ENCODE data around the gene PLEKHS1. TPM values are rescaled to one million over a fixed set of nuclear protein-coding genes. Genes with fewer than 3 reads are reported as not detected.

The PLEKHS1 gene
- total and polyA plus RNA-seq, 2 experiments from 2014 or later, result 0.23 TPM; not detected in 1

GRCh38 chr10:113788604-113789083 lies 37.2 kb downstream of the PLEKHS1 start:
- DNase-seq (ENCODE audit: low spot score), result peak; percentile 40
- TF ChIP-seq, protein P1, sequence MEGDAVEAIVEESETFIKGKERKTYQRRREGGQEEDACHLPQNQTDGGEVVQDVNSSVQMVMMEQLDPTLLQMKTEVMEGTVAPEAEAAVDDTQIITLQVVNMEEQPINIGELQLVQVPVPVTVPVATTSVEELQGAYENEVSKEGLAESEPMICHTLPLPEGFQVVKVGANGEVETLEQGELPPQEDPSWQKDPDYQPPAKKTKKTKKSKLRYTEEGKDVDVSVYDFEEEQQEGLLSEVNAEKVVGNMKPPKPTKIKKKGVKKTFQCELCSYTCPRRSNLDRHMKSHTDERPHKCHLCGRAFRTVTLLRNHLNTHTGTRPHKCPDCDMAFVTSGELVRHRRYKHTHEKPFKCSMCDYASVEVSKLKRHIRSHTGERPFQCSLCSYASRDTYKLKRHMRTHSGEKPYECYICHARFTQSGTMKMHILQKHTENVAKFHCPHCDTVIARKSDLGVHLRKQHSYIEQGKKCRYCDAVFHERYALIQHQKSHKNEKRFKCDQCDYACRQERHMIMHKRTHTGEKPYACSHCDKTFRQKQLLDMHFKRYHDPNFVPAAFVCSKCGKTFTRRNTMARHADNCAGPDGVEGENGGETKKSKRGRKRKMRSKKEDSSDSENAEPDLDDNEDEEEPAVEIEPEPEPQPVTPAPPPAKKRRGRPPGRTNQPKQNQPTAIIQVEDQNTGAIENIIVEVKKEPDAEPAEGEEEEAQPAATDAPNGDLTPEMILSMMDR (IDR thresholded peaks at IDR 0.05; ENCODE audit: poor library complexity), result no peak
- TF ChIP-seq EZH2phosphoT487 (IDR thresholded peaks at IDR 0.05; ENCODE audit: low read depth, severe bottlenecking, unreplicated experiment) (no peak), EZH2 (IDR thresholded peaks at IDR 0.05; ENCODE audit: borderline replicate concordance) (no peak)
- whole genome bisulfite sequencing (ENCODE audit: low lambda C conversion rate, missing lambda C conversion rate), result 76% methylated on average over 9 of the region's 9 CpGs

DNA sequence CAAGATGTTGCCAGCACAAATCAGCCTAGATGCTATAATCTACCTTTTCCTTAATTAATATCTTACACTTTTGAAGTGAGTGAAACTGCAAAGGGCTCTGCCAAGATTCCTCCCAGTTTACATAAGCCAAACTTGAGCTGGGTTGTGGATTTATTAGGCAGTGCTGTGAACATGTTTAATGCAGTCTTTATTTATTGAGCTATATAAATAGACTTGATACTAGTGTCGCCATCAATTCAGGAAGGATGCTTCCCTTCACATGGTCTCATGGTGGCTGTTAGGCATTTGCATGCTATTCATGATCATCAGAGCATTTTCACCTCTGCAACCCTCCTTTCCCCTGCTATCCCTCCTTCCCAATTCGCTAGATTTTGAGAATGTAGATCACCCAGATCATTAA lies 40.2 kb downstream of the PLEKHS1 start:
- Histone ChIP-seq H2AFZ (no peak overlapping the region), H3K4me3 (no peak overlapping the region), H3K27me3 (peaks cover 8% of the 10 kb centered on the region), H3K36me3 (replicated peaks; ENCODE audit: insufficient read depth, low read depth) (no peaks in the 10 kb centered on the region), H4K20me1 (ENCODE audit: insufficient read depth, poor library complexity, severe bottlenecking) (no peaks in the 10 kb centered on the region), H3K4me2 (no peak overlapping the region), H3K9me2 (replicated peaks; ENCODE audit: insufficient read depth) (no peaks in the 10 kb centered on the region), H3K4me1 (ENCODE audit: insufficient read depth) (no peaks in the 10 kb centered on the region), H3K9me3 (ENCODE audit: low read depth) (no peaks in the 10 kb centered on the region), H3K27ac (no peak overlapping the region), H3K79me2 (no peaks in the 10 kb centered on the region)
- TF ChIP-seq, protein P1 (IDR thresholded peaks at IDR 0.05; ENCODE audit: poor library complexity), result no peak
- TF ChIP-seq EZH2 (IDR thresholded peaks at IDR 0.05; ENCODE audit: borderline replicate concordance) (no peak), EZH2phosphoT487 (IDR thresholded peaks at IDR 0.05; ENCODE audit: low read depth, severe bottlenecking, unreplicated experiment) (no peak)
- 85% methylated on average over 2 of the region's 2 CpGs for WGBS (ENCODE audit: low lambda C conversion rate, missing lambda C conversion rate)
- DNase-seq (ENCODE audit: low spot score), result no peak

More at GRCh38 chr10:113788604-113789083, 37.2 kb downstream of the PLEKHS1 start:
- no peaks in the 10 kb centered on the region for H3K36me3 ChIP-seq (replicated peaks; ENCODE audit: insufficient read depth, low read depth)
- H4K20me1 ChIP-seq (ENCODE audit: insufficient read depth, poor library complexity, severe bottlenecking), result no peaks in the 10 kb centered on the region
- H3K4me3 ChIP-seq, result no peak overlapping the region
- H3K4me1 ChIP-seq (ENCODE audit: insufficient read depth), result no peaks in the 10 kb centered on the region
- H3K9me3 ChIP-seq (ENCODE audit: low read depth), result no peaks in the 10 kb centered on the region
- H3K27me3 ChIP-seq, result no peaks in the 10 kb centered on the region
- no peak overlapping the region for H3K4me2 ChIP-seq
- no peak overlapping the region for H3K27ac ChIP-seq
- no peaks in the 10 kb centered on the region for H3K9me2 ChIP-seq (replicated peaks; ENCODE audit: insufficient read depth)
- H3K79me2 ChIP-seq, result no peaks in the 10 kb centered on the region
- H2AFZ ChIP-seq, result no peak overlapping the region

- TF ChIP-seq, protein P1 (IDR thresholded peaks at IDR 0.05; ENCODE audit: poor library complexity), result no peak
- TF ChIP-seq EZH2phosphoT487 (IDR thresholded peaks at IDR 0.05; ENCODE audit: low read depth, severe bottlenecking, unreplicated experiment), result no peak
- no peak for TF ChIP-seq EZH2 (IDR thresholded peaks at IDR 0.05; ENCODE audit: borderline replicate concordance)
- no peaks in the 10 kb centered on the region for H3K79me2 ChIP-seq
- 49% methylated on average over 6 of the region's 6 CpGs for WGBS (ENCODE audit: low lambda C conversion rate, missing lambda C conversion rate)
Measured at GRCh38 chr10:113801569-113801968, 50.1 kb downstream of the PLEKHS1 start.

More at GRCh38 chr10:113801569-113801968, 50.1 kb downstream of the PLEKHS1 start:
- Histone ChIP-seq H2AFZ (no peak overlapping the region), H3K27me3 (peaks cover 3% of the 10 kb centered on the region), H3K4me3 (no peak overlapping the region), H3K27ac (peak overlapping the region; percentile 35), H3K4me1 (ENCODE audit: insufficient read depth) (peaks cover 16% of the 10 kb centered on the region), H4K20me1 (ENCODE audit: insufficient read depth, poor library complexity, severe bottlenecking) (no peaks in the 10 kb centered on the region), H3K9me3 (ENCODE audit: low read depth) (no peaks in the 10 kb centered on the region), H3K4me2 (no peak overlapping the region), H3K9me2 (replicated peaks; ENCODE audit: insufficient read depth) (no peaks in the 10 kb centered on the region), H3K36me3 (replicated peaks; ENCODE audit: insufficient read depth, low read depth) (no peaks in the 10 kb centered on the region)
- DNase-seq (ENCODE audit: low spot score), result peak; percentile 24
